Superior temporal gyrus (tissue), 1 donor: Measurements from ENCODE around the gene R3HDM4.
"Not testable (repeated sequence)": the region's sequence is repeated elsewhere in the genome, so short reads cannot be mapped to it uniquely, and the experiment has no call there.

ENCODE experiments used
- DNase-seq: peaks from one replicate; pipeline ENCODE4 v3.0.0-alpha.2; 2016; ENCODE audit errors: extremely low spot score

The R3HDM4 gene

DNA sequence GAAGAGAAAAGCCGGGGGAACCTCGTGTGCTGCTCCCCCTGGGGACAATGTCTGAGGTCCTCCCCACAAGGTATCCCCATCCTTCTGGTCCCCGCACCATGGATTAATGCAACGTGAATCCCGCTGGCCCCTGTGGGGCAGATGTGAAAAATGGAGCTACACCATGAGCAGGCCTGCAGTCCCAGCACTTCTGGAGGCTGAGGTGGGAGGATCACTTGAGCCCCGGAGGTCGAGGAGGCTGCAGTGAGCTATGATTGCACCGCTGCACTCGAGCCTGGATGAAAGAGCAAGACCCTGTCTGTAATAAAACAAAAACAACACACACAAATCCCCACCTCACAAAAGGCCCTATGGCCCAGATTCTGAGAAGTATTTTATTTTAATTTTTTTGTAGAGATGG, 54.7 kb downstream of the R3HDM4 start:
- no peak for DNase-seq

DNA sequence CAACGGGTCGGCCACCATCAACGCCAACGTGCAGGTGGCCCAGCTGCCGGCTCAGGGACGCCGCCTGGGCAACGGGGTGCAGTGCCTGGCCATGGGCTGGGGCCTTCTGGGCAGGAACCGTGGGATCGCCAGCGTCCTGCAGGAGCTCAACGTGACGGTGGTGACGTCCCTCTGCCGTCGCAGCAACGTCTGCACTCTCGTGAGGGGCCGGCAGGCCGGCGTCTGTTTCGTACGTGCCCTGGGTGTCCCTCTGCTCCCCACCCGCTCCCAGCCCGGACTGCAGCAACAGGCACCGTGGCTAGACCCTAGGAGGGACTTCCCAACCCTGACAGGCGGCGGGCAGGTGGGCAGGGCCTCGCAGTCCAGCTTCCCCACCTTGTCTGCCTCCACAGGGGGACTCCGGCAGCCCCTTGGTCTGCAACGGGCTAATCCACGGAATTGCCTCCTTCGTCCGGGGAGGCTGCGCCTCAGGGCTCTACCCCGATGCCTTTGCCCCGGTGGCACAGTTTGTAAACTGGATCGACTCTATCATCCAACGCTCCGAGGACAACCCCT, 57.4 kb downstream of the R3HDM4 start:
- no peak for DNase-seq

- no peak for DNase-seq
These were observed 57.9 kb downstream of the R3HDM4 start for GRCh38 chr19:855142-855541.

DNA sequence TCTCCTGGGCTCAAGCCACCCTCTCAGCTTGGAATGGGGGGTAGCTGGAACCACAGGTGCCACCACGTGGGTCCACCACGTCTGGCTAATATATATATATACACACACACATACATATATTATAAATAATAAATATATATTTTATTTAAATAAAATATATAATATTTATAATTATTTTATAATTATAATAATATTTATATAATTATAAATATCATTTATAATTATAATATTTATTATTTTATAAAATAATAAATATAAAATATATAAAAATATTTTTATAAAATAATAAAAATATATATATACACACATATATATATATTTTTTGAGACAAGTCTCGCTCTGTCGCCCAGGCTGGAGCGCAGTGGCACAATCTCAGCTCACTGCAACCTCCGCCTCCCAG, 58.5 kb downstream of the R3HDM4 start:
- DNase-seq: no peak

DNA sequence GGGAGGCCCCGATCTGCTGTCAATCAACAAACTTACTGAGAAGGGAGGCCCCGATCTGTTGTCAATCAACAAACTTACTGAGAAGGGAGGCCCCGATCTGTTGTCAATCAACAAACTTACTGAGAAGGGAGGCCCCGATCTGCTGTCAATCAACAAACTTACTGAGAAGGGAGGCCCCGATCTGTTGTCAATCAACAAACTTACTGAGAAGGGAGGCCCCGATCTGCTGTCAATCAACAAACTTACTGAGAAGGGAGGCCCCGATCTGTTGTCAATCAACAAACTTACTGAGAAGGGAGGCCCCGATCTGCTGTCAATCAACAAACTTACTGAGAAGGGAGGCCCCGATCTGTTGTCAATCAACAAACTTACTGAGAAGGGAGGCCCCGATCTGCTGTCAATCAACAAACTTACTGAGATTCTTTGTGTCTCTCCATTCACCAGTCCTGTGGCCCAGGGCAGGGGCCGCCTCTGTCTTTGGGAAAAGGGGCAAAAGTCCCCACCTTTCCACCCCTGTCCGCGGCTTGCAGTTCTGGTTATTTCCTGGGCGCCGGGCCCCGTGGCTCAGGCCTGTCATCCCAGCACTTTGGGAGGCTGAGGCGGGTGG, 59.3 kb downstream of the R3HDM4 start:
- DNase-seq: not testable (repeated sequence)

DNA sequence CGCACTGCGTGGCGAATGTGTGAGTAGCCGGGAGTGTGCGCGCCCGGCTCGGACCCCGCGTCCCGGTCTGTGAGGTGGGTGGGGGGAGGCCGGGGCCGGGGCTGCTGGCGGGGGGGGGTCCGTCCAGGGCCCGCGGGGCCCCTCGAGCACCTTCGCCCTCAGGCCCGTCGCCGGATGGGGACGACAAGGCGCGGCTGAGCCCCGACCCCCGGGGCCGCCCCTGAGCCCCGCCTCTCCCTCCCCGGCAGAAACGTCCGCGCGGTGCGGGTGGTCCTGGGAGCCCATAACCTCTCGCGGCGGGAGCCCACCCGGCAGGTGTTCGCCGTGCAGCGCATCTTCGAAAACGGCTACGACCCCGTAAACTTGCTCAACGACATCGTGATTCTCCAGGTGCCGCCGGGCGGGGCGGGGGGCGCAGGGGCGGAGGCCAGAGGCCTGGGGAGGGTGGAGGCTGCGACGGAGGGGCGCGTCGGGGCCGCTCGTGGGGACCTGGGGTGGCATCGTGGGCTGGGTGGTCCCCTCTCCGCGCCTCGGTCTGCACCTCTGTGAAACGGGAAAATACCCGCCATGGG, 59.9 kb downstream of the R3HDM4 start:
- no peak for DNase-seq

DNA sequence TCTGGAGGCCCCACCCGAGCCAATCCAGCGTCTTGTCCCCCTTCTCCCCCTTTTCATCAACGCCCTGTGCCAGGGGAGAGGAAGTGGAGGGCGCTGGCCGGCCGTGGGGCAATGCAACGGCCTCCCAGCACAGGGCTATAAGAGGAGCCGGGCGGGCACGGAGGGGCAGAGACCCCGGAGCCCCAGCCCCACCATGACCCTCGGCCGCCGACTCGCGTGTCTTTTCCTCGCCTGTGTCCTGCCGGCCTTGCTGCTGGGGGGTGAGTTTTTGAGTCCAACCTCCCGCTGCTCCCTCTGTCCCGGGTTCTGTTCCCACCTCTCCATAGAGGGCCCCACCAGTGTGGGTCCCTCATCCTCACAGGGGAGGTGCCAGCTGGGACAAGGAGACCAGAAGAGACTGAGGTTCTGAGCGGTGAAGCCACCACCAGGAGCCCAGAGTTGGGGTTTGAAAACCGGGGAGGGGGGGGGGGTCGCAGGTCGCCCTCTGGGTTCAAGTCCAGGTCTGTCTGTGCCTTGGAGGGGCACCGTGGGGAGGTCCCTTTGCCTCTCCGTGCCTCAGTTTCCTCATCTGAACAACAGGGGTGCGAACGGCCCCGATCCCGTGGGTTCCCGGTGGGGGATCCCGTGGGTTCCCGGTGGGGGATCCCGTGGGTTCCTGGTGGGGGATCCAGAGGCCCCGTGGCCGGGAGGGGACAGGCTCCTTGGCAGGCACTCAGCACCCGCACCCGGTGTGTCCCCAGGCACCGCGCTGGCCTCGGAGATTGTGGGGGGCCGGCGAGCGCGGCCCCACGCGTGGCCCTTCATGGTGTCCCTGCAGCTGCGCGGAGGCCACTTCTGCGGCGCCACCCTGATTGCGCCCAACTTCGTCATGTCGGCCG, 60.6 kb downstream of the R3HDM4 start, which contains the start of gene ELANE:
TSS of gene ELANE (plus strand) at position 168 of the 878 bp plus-strand sequence. CDS start at position 194, 26 bp downstream.
- DNase-seq: no peak

DNA sequence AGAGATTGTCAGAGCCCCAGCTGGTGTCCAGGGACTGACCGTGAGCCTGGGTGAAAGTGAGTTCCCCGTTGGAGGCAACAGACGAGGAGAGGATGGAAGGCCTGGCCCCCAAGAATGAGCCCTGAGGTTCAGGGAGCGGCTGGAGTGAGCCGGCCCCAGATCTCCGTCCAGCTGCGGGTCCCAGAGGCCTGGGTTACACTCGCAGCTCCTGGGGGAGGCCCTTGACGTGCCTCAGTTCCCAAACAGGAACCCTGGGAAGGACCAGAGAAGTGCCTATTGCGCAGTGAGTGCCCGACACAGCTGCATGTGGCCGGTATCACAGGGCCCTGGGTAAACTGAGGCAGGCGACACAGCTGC, 62.1 kb downstream of the R3HDM4 start:
- DNase-seq: no peak

GRCh38 chr19:850221-850978, 62.6 kb downstream of the R3HDM4 start:
- no peak for DNase-seq

DNA sequence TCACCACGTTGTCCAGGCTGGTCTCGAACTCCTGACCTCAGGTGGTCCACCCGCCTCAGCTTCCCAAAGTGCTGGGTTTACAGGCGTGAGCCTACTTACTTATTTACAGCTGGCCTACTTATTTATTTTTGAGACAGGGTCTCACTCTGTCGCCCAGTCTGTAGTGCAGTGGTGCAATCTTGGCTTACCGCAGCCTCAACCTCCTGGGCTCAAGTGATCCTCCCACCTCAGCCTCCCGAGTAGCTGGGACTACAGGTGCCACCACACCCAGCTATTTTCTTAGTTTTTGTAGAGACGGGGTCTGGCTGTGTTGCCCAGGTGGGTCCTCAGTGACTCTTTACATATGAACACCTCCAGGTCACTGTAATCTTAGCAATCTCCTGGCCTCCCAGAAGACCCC, 63.8 kb downstream of the R3HDM4 start:
- DNase-seq: not testable (repeated sequence)

GRCh38 chr19:848386-848921, 64.6 kb downstream of the R3HDM4 start:
- DNase-seq: no peak
